H1 (cell line): ENCODE measurements around the gene HOXD1. TPM values are rescaled to one million over a fixed set of nuclear protein-coding genes. Genes with fewer than 3 reads are reported as not detected.

Experiments
- CTCF ChIA-PET: fragments of 300-600 bp; sonication (Branson Sonifier 250); formaldehyde crosslinking; loops from one replicate; lab custom pipeline; 2021; ENCODE audit not compliant: partially characterized antibody; lab: Charles Lee
- POLR2A ChIA-PET: fragments of 300-600 bp; sonication (Branson Sonifier 250); formaldehyde crosslinking; loops from one replicate; lab custom pipeline; 2021; ENCODE audit warnings: inconsistent platforms; ENCODE audit not compliant: partially characterized antibody; lab: Charles Lee
- DNase-seq, 2 experiments: peaks; one replicate each; pipeline versions ENCODE4 v3.0.0 to v3.0.0-alpha.2; 2010 to 2022; ENCODE audit warnings: low spot score in 2 of 2, low read depth in 1 of 2, mixed read lengths in 1 of 2
- FAIRE-seq: peaks from 2 replicates; lab custom pipeline; 2011; peaks lifted over from hg19 to GRCh38; lab: Jason Lieb, UNC
- H2AFZ ChIP-seq: 2 replicates; pipeline ENCODE4 v1.8.1; 2012; ENCODE audit warnings: low read length, inconsistent platforms
- H2AK5ac ChIP-seq: 2 replicates; pipeline ENCODE4 v1.6.1; 2013; ENCODE audit warnings: low read depth, low read length
- H2BK120ac ChIP-seq: replicated peaks from 2 replicates; pipeline ENCODE3; 2013; ENCODE audit warnings: low read depth, low read length, inconsistent platforms
- H2BK12ac ChIP-seq: 2 replicates; pipeline ENCODE4 v1.6.1; 2013; ENCODE audit warnings: low read depth, low read length
- H2BK15ac ChIP-seq: 2 replicates; pipeline ENCODE4 v1.6.1; 2013; ENCODE audit warnings: low read length
- H2BK20ac ChIP-seq: 2 replicates; pipeline ENCODE4 v1.6.1; 2013; ENCODE audit warnings: low read length
- H2BK5ac ChIP-seq: 2 replicates; pipeline ENCODE4 v1.6.1; 2013; ENCODE audit warnings: low read depth, low read length
- H3K14ac ChIP-seq: 2 replicates; pipeline ENCODE4 v1.6.1; 2013; ENCODE audit warnings: inconsistent platforms; ENCODE audit not compliant: insufficient read length
- H3K18ac ChIP-seq: 2 replicates; pipeline ENCODE4 v1.6.1; 2013; ENCODE audit warnings: low read length; ENCODE audit errors: extremely low read depth
- H3K23ac ChIP-seq: 2 replicates; pipeline ENCODE4 v1.6.1; 2013; ENCODE audit warnings: inconsistent platforms; ENCODE audit not compliant: insufficient read length
- H3K23me2 ChIP-seq: 2 replicates; pipeline ENCODE4 v1.6.1; 2013; ENCODE audit warnings: low read depth, low read length
- H3K27ac ChIP-seq: 2 replicates; pipeline ENCODE4 v1.6.1; 2011; ENCODE audit warnings: low read depth, low read length, inconsistent platforms
- H3K27me3 ChIP-seq, 4 experiments: replicated peaks in 1 of 4; 1 replicate in 1 of 4; 2 replicates in 3 of 4; pipeline versions ENCODE4 v1.6.1 to v1.8.1; 2011 to 2013; ENCODE audit warnings: low read length in 3 of 4, mild to moderate bottlenecking in 3 of 4, inconsistent platforms in 2 of 4, mixed read lengths in 2 of 4, moderate library complexity in 1 of 4; ENCODE audit not compliant: control insufficient read depth in 3 of 4, insufficient read depth in 3 of 4; ENCODE audit errors: extremely low read depth in 1 of 4
- H3K36me3 ChIP-seq, 4 experiments: 2 replicates each; pipeline versions ENCODE4 v1.6.1 to v1.8.1; 2011 to 2013; ENCODE audit warnings: mild to moderate bottlenecking in 4 of 4, low read length in 3 of 4, moderate library complexity in 2 of 4, control low read depth in 1 of 4, inconsistent platforms in 1 of 4; ENCODE audit not compliant: insufficient read depth in 4 of 4, control insufficient read depth in 2 of 4
- H3K4ac ChIP-seq: replicated peaks from 2 replicates; pipeline ENCODE3; 2013; ENCODE audit warnings: low read length, low read depth, mixed read lengths, inconsistent platforms; ENCODE audit not compliant: insufficient read length
- H3K4me1 ChIP-seq, 4 experiments: replicated peaks in 1 of 4; 1 replicate in 1 of 4; 2 replicates in 3 of 4; pipeline versions ENCODE4 v1.6.1 to v1.8.1; 2011 to 2013; ENCODE audit warnings: low read length in 3 of 4, inconsistent platforms in 2 of 4, mixed read lengths in 1 of 4; ENCODE audit not compliant: insufficient read depth in 4 of 4, control insufficient read depth in 3 of 4
- H3K4me2 ChIP-seq, 2 experiments: 2 replicates each; pipeline versions ENCODE4 v1.6.1 to v1.8.1; 2011 to 2013; ENCODE audit warnings: low read depth in 2 of 2, low read length in 2 of 2, control low read depth in 1 of 2, inconsistent platforms in 1 of 2, mild to moderate bottlenecking in 1 of 2; ENCODE audit not compliant: insufficient read depth in 1 of 2
- H3K4me3 ChIP-seq, 4 experiments: fragments of 200-600, 300-600 bp in 1 of 4; sonication (generic), shearing (Covaris generic), sonication (Bioruptor Twin) in 1 of 4; 2 replicates each; pipeline versions ENCODE4 v1.5.1 to v1.8.1; 2011 to 2016; ENCODE audit warnings: low read length in 4 of 4, low read depth in 3 of 4, control low read depth in 2 of 4, inconsistent platforms in 2 of 4, mild to moderate bottlenecking in 2 of 4, mixed read lengths in 1 of 4, moderate library complexity in 1 of 4; ENCODE audit not compliant: insufficient read depth in 2 of 4; ENCODE audit errors: extremely low read depth in 1 of 4
- H3K56ac ChIP-seq: replicated peaks from 2 replicates; pipeline ENCODE3; 2013; ENCODE audit warnings: low read depth, mild to moderate bottlenecking, mixed read lengths, low read length, inconsistent platforms; ENCODE audit not compliant: insufficient read length
- H3K79me1 ChIP-seq: 2 replicates; pipeline ENCODE4 v1.6.1; 2013; ENCODE audit warnings: low read depth, low read length, control low read depth
- H3K79me2 ChIP-seq, 2 experiments: 2 replicates each; pipeline versions ENCODE4 v1.6.1 to v1.8.1; 2012 to 2013; ENCODE audit warnings: low read length in 2 of 2, mild to moderate bottlenecking in 2 of 2, inconsistent platforms in 1 of 2; ENCODE audit not compliant: insufficient read depth in 2 of 2, control insufficient read depth in 1 of 2
- H3K9ac ChIP-seq, 4 experiments: replicated peaks in 1 of 4; 1 replicate in 1 of 4; 2 replicates in 3 of 4; pipeline versions ENCODE4 v1.6.1 to v1.8.1; 2011 to 2013; ENCODE audit warnings: low read depth in 3 of 4, low read length in 3 of 4, control low read depth in 2 of 4, mild to moderate bottlenecking in 2 of 4, moderate library complexity in 2 of 4, inconsistent platforms in 1 of 4; ENCODE audit errors: extremely low read depth in 1 of 4
- H3K9me3 ChIP-seq, 2 experiments: 2 replicates each; pipeline versions ENCODE4 v1.6.1 to v1.8.1; 2012 to 2013; ENCODE audit warnings: mild to moderate bottlenecking in 2 of 2, moderate library complexity in 2 of 2, control low read depth in 1 of 2, inconsistent platforms in 1 of 2, low read depth in 1 of 2, low read length in 1 of 2, mixed read lengths in 1 of 2; ENCODE audit not compliant: insufficient read depth in 2 of 2
- H4K20me1 ChIP-seq, 2 experiments: replicated peaks in 1 of 2; 2 replicates each; pipeline versions ENCODE3 to v1.8.1; 2011 to 2013; ENCODE audit warnings: inconsistent platforms in 2 of 2, low read length in 2 of 2, mild to moderate bottlenecking in 1 of 2; ENCODE audit not compliant: insufficient read depth in 2 of 2, control insufficient read depth in 1 of 2
- H4K5ac ChIP-seq: 2 replicates; pipeline ENCODE4 v1.6.1; 2013; ENCODE audit warnings: low read length, low read depth, mixed read lengths, inconsistent platforms; ENCODE audit not compliant: insufficient read length
- H4K8ac ChIP-seq: 2 replicates; pipeline ENCODE4 v1.8.0; 2013; ENCODE audit warnings: mild to moderate bottlenecking, moderate library complexity, low read length, inconsistent platforms; ENCODE audit not compliant: insufficient read depth; ENCODE audit errors: extremely low read depth
- H4K91ac ChIP-seq: replicated peaks from 2 replicates; pipeline ENCODE3; 2013; ENCODE audit warnings: low read length, mixed read lengths, inconsistent platforms; ENCODE audit not compliant: insufficient read length
- BACH1 ChIP-seq: IDR thresholded peaks from 2 replicates; pipeline ENCODE4 v1.6.1; 2012; ENCODE audit warnings: low read length, improper control_type of control experiment
- BCL11A ChIP-seq, 2 experiments: IDR thresholded peaks; one replicate each; pipeline ENCODE4 v1.6.1; 2011; ENCODE audit warnings: low read depth in 2 of 2, low read length in 2 of 2, mild to moderate bottlenecking in 2 of 2
- CEBPB ChIP-seq: IDR thresholded peaks from 2 replicates; pipeline ENCODE4 v1.6.1; 2012; ENCODE audit warnings: low read depth, low read length
- CHD1 ChIP-seq: IDR thresholded peaks from 2 replicates; pipeline ENCODE4 v1.6.1; 2012; ENCODE audit warnings: low read depth, low read length, improper control_type of control experiment
- EP300 ChIP-seq, 2 experiments: IDR thresholded peaks; 1 replicate in 1 of 2; 2 replicates in 1 of 2; pipeline ENCODE4 v1.6.1; 2011 to 2012; ENCODE audit warnings: low read depth in 2 of 2, low read length in 2 of 2, mild to moderate bottlenecking in 2 of 2, borderline replicate concordance in 1 of 2, inconsistent platforms in 1 of 2, moderate library complexity in 1 of 2
- EZH2 ChIP-seq: fragments of 200-600 bp; sonication (generic); IDR thresholded peaks from 2 replicates; pipeline ENCODE4 v1.7.1; 2012; ENCODE audit warnings: low read depth, mild to moderate bottlenecking, moderate library complexity, low read length, inconsistent platforms; ENCODE audit not compliant: severe bottlenecking
- GTF2F1 ChIP-seq: IDR thresholded peaks from 2 replicates; pipeline ENCODE4 v1.6.1; 2012; ENCODE audit warnings: low read depth, low read length, improper control_type of control experiment, borderline replicate concordance
- MAFK ChIP-seq: IDR thresholded peaks from 2 replicates; pipeline ENCODE4 v1.6.1; 2012; ENCODE audit warnings: low read depth, mild to moderate bottlenecking, improper control_type of control experiment, low read length
- SUZ12 ChIP-seq: fragments of 200-600 bp; sonication (generic); IDR thresholded peaks from 2 replicates; pipeline ENCODE4 v1.6.1; 2012; ENCODE audit warnings: mild to moderate bottlenecking, inconsistent platforms, low read length, moderate library complexity, mixed read lengths
- TBP ChIP-seq: IDR thresholded peaks from 2 replicates; pipeline ENCODE4 v1.6.1; 2011; ENCODE audit warnings: low read depth, low read length, improper control_type of control experiment
- ZNF274 ChIP-seq: IDR thresholded peaks from 2 replicates; pipeline ENCODE4 v1.7.0; 2012; ENCODE audit warnings: low read length, borderline replicate concordance; ENCODE audit errors: extremely low read depth
- WGBS, 2 experiments: shearing (Covaris generic) in 1 of 2; methylation state at CpG; one replicate each; pipeline versions ENCODE4 v1.1.6 to v1.1.7; 2013 to 2015; ENCODE audit warnings: low lambda C conversion rate in 2 of 2, mixed read lengths in 2 of 2, inconsistent platforms in 1 of 2, low coverage in 1 of 2, missing lambda C conversion rate in 1 of 2; ENCODE audit not compliant: insufficient replicate concordance in 2 of 2, insufficient coverage in 1 of 2, insufficient read length in 1 of 2; ENCODE audit errors: extremely low coverage in 1 of 2, missing lambda C conversion rate in 1 of 2; 5-methylcytosine and 5-hydroxymethylcytosine counted together
- polyA plus RNA-seq, 7 experiments: library from polyadenylated mRNA; depleted of rRNA in 3 of 7; stranded (reverse) in 5 of 7; unstranded in 2 of 7; fragments of >200 nt in 5 of 7; fragments of 200-250 nt in 2 of 7; gene quantifications; 1 replicate in 5 of 7; 2 replicates in 1 of 7; 4 replicates in 1 of 7; pipeline versions ENCODE4 v1.2.1 to v1.2.3, GENCODE V29; 2011 to 2013; ENCODE audit warnings: missing spikeins in 2 of 7, mixed read lengths in 2 of 7
- total RNA-seq: library from RNA; stranded (reverse); fragmentation: NEBNext Ultra II Directional; extraction: Animal tissue kit (Norgen Biotek cat#: 25700); gene quantifications from 2 replicates; pipeline ENCODE4 v1.2.1, GENCODE V29; 2021
- TF ChIP-seq, protein P1 (sequence below): IDR thresholded peaks from 2 replicates; pipeline ENCODE4 v1.6.1; 2011; ENCODE audit warnings: low read depth, mild to moderate bottlenecking, low read length; ENCODE audit not compliant: insufficient read depth

Gene HOXD1
- total and polyA plus RNA-seq, 2 of the 8 experiments (the other 6 are each of a cell fraction or from before 2014, with no cell fraction given) = 0.03 TPM; not detected in 1

DNA sequence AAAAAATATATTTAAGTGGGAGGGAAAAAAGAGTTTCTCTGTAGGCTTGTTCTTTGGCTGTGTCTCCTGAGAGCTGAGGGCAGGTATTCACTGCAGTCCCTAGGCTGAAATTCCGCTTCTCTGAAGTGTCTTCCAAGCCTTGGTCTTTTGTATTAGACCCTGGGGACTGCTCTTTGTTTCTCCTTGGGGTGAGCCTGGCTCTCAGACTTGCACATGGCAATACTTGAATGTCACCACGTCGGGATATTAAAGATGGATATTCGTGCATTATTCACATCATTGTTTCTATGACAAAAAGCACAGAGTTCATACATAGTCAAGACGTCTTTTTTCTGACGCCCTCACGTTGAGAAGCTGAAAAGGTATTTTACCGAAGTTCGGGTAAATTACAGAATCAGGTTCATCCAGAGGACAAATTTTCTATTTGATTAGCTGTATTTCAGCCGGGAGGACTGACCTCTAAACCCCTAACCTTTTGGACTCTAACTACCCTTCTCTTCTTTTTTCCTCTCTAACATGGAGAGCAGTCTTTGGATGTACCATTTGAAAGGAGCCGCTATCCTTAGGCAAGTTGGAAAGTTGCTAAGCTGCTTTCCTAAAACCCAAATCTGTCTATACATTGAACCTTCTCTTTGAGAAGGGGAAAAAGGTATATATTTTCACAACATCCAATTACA is 33.8 kb upstream of the HOXD1 start:
- Histone ChIP-seq H3K4ac (no peak overlapping the region), H3K18ac (no peak overlapping the region), H2AFZ (no peak overlapping the region), H3K23me2 (no peaks in the 10 kb centered on the region), H4K8ac (no peak overlapping the region), H3K36me3 (peaks cover 0 to 11% (median 0%) of the 10 kb centered on the region in 4 experiments; a peak in 1 of 8 replicates), H3K79me1 (no peaks in the 10 kb centered on the region), H4K5ac (no peak overlapping the region), H2BK15ac (no peak overlapping the region), H3K23ac (no peak overlapping the region), H3K4me3 (no peak overlapping the region), H3K14ac (no peak overlapping the region), H3K79me2 (no peaks in the 10 kb centered on the region), H3K4me1 (peaks cover 0 to 5% (median 3%) of the 10 kb centered on the region in 4 experiments; a peak in 4 of 7 replicates), H3K27me3 (peaks cover 97 to 100% (median 100%) of the 10 kb centered on the region in 4 experiments), H3K4me2 (no peak overlapping the region; a peak in 1 of 4 replicates), H3K9me3 (no peaks in the 10 kb centered on the region), H3K27ac (no peak overlapping the region), H2BK120ac (no peak overlapping the region), H4K20me1 (peaks cover 18 to 45% of the 10 kb centered on the region in 2 experiments), H4K91ac (no peak overlapping the region), H2AK5ac (no peak overlapping the region), H2BK20ac (no peak overlapping the region), H2BK12ac (no peak overlapping the region), H3K56ac (no peak overlapping the region), H2BK5ac (no peak overlapping the region), H3K9ac (no peak overlapping the region)
- 18% methylated on average over 11 of the region's 11 CpGs; no CpG with 5 or more reads in 1 of the 2 experiments for WGBS, 2 experiments
- peak; percentile 42 for FAIRE-seq
- ChIA-PET POLR2A (interaction anchor here (1.5 to 1.9 kb wide), 2 partner anchors 50 to 67 kb away, joined by 3 to 4 read pairs; no protein-coding TSS in a partner anchor), CTCF (interaction anchor here (0.7 to 2.3 kb wide), 16 partner anchors 8 to 335 kb away, joined by 3 to 15 read pairs (median 4); partner anchors contain the start of gene HOXD9)
- no peak for DNase-seq
- TF ChIP-seq ZNF274 (no peak), SUZ12 (peak; percentile 61; the same call in 1 of the 2 replicates), CEBPB (no peak), BACH1 (no peak), GTF2F1 (no peak), TBP (no peak), CHD1 (no peak), EZH2 (peak; percentile 13), EP300 (IDR thresholded peaks at IDR 0.05; ENCODE audit: borderline replicate concordance in 1 of 2, low read depth in 2 of 2, low read length in 2 of 2) (no peak), MAFK (no peak), BCL11A (IDR thresholded peaks at IDR 0.05; ENCODE audit: low read depth in 2 of 2, low read length in 2 of 2) (no peak)
- TF ChIP-seq, protein P1, sequence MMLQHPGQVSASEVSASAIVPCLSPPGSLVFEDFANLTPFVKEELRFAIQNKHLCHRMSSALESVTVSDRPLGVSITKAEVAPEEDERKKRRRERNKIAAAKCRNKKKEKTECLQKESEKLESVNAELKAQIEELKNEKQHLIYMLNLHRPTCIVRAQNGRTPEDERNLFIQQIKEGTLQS = no peak
